C1 segment of cervical spinal cord (tissue), 14 donors: ENCODE measurements around the gene PLA2G4E.

ENCODE experiments used
- DNase-seq, 14 donors: peaks; one replicate each; lab custom pipeline; 2025; lab: John Stamatoyannopoulos, UW

Gene PLA2G4E

GRCh38 chr15:42050484-42051255 lies 29.8 kb upstream of the PLA2G4E start:
- DNase-seq: no peak

DNA sequence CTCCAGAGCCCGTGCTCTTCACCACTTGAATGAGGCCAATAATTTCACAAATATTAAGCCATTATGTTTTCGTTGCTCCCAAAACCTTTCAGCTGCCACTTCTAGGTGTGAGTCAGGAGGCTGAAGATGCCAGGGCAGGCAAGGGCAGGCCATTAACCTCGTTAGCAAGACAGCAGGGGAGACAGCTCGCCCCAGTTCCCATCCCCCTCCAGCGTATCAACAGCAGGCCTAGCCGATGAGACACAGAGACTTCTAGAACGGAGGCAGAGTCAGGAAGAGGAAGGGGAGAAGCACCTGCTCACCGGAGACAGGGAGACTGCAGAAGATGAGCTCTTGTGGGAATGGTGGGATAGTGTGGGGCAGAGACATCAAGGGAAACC lies 28.0 kb upstream of the PLA2G4E start:
- no peak for DNase-seq

DNA sequence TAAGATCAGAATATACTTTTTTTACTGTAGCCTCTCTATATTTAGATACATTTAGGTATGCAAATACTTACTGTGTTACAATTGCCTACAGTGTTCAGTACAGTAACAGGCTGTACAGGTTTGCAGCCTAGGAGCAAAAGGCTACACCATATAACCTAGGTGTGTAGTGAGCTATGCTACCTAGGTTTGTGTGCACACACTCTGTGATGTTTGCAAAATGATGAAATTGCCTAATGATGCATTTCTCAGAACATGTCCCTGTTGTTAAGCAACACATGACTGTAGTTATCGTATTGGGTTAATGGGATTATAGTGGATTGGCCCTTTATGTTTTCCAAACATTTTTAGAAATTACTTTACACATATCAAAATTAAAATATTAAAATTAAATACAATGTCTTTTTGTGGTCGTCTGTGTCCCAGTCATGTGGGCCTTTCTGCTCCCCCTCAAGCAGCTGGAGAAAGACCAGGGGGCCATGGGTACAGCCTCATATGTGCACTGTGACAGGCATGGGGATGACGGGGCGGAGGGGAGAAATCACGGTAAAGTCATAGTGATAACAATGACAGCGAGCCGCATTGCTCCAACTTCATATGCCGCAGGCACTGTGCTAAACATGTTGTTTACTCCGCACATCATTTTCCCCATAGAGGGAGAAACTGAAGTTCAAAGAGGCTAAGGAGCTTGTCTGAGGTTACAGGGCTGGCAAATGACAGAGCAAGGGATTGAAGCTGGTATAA lies 27.4 kb upstream of the PLA2G4E start:
- DNase-seq: no peak

- DNase-seq: no peak
These were observed 25.8 kb upstream of the PLA2G4E start for GRCh38 chr15:42046597-42046996.

- no peak for DNase-seq
These were observed 24.4 kb upstream of the PLA2G4E start for GRCh38 chr15:42045211-42045615.

DNA sequence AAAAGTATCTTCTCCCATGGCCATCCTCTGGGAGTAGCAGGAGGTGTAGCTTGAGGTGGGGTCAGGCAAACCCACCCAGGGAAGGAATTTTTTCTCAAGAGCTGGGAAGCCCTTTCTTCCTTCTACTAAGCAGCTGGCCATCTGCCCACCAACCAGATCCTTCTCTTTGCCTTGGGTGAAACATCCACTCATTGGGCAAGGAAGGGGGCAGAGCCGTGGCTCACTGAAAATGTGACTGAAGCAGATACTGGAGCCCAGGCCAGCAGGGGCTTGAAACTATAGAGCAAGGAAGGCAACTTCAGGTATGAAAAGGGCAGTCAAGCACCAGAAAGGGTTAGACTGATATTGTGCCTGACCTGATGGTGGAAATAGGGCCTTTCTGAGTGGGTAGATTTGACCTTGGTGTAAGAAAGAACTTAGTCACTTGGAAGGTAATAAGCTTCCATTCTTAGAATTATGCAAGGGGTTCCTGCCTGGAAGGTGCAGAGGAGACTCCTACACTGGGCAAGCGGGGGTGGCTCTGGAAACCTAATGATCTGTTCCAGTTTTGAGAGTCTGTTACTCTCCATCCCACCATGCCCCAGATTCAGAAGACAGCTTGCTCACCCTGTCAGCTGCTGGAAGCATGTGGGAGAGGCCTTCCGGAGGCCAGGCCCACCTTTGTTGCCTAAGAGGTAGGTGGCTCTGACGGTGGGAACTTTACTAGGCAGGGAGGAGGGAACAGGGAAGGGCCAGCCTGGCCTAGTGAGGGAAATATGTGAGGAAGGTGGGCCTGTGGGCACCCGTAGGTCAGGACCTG lies 22.0 kb upstream of the PLA2G4E start:
- DNase-seq: no peak

GRCh38 chr15:42038401-42038800 lies 17.6 kb upstream of the PLA2G4E start:
- peak in 1 of 14 donors; percentile 8 for DNase-seq

DNA sequence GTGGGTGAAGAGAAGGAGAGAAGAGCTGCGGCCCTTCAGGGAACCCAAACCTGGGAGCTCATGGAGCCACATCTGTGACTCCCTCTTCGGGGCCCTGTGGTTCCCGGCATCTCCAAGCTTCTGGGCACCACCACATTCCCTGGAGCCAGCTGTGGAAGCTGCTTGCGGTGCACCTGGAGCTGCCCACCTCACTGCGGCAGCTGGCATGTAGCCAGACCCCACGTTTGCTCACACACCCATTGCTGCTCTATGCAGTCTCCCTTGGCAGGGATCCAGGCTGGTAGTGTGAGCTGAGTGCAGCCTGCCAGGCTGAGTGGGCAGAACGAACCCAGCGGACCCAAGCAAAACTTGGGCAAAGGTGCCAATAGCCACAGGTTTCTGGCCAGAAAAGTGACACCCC lies 16.8 kb upstream of the PLA2G4E start:
- DNase-seq: no peak

- DNase-seq: no peak
These were observed 16.1 kb upstream of the PLA2G4E start for GRCh38 chr15:42036966-42037365.

DNA sequence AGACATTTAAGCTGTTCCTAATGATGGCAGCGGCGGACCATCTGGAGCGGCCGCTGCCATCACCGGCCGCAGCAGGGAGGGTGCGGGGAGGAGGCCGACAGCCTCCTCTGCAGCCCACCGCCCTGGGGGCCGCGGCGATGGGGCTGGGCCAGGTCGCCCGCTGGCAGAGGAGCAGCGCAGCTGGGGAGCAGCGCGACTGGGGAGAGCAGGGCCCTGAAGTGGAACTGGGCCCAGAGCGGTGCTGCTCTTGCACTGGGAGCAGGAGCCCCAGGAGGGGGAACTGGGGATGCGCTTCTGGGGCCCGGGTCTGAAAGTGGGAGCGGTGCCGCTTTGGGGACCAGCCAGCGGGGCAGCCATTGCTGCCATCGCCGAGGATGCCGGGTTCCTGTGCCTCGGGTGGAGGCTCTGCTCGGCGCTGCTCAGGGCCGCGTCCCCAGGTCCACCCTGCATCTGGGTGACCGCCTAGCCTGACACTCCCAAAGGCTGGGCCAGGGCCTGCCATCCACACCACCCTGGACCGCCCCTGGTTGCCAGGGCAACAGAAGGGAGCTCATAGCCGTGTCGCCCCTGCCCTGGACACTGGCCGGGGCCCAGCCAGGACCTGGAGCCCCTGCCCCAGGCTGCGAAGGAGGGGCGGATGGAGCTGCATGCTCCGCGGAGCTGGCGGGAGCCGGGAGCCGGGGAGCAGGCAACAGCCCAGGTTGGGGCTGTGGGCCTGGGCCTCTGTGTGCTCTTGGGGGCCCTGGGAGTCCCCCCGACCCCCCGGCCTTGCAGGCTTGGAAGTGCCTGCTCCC lies 15.5 kb upstream of the PLA2G4E start:
- no peak for DNase-seq

GRCh38 chr15:42035435-42035761 lies 14.6 kb upstream of the PLA2G4E start:
- DNase-seq: no peak

- DNase-seq: no peak
These were observed 14.0 kb upstream of the PLA2G4E start for GRCh38 chr15:42034628-42035434.

- DNase-seq: no peak
These were observed 12.5 kb upstream of the PLA2G4E start for GRCh38 chr15:42033214-42033873.

DNA sequence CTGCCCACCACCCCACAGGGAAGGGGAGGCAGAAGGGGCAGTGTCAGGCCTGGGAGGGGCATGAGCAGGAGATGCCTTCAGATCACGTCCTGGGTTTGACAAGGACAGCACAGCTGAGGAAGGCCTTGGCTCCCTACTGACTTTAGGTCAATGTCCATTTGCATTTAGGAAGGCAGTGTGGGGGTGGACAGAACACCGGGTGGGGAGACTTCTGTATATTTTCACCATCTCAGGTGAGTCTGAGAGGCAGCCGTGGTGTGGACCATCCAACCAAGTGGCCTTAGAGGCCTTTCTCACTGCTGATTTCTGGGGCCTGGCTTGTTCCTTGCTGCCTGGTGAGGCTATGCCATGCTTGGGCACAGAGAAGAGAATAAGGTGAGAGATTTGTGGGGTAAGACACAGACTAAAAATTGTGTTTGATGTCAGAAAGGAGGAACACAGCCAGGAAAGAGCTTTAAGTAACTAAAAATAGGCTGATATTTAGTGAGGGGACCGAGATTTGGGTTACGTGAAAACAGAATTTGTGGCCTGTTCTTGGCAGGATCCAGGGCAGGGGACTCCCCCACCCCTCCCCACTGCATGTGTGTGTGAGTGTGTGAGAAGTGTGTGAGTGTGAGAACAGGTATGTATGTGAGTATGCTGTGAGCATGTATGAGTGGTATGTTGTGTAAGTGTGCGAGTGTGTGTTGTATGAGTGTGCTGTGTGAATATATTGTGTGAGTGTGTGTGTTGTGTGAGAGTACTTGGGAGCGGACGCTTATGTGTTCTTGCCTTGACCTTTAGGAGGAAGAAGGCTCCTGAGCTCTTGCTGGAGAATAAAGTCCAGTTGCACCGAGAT lies 11.8 kb upstream of the PLA2G4E start:
- no peak for DNase-seq

DNA sequence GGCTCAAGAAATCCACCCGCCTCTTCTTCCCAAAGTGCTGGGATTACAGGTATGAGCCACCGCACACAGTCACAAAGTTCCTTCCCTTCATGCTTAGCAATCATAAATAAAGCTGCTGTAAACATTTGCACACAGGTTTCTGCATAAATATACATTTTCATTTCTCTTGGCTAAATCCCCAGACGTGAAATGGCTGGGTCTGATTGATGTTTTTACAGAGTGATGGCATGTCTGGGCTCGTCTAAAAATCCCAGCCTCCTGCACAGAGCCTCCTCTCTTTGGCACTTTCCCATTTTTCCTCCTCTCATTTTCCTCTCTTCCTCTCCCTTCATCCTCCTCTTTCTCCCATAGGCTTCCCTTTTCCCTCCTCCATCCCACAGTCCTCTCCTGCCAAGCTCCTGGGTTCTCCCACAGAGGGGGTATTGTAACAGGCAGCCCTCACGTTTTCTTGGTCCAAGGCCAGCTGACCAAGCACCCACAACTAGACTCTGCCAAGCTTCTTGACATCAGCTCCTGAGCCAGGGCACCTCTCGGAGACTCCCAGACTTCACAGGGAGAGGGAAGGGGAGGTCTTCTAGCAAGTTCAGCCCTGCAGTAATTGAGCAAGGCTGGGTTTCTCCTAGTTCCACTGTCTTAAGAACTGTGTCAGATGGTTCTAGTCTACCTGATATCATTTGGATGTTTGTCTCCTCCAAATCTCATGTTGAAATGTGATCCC lies 10.5 kb upstream of the PLA2G4E start:
- no peak for DNase-seq

- DNase-seq: no peak
These were observed 6.7 kb upstream of the PLA2G4E start for GRCh38 chr15:42027521-42027920.

DNA sequence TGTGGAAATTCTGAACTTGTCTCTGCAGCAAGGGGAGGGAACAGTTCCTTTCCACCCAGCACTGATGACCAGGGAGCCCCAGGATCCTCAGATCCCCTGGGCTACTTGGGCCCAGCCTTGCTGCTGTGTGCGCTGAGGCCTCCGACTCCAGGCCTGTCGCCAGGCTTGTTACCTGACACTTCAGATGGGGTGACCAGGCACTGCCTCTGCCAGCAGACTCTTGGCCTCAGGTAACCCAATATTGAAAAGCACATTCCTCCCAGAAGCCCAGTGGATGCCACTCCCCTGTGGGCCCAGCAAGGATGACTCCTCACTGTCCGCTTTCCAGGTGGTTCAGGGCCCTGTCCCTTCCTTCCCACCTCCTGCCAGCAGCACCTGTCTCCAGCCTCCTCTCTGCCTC lies 3.5 kb upstream of the PLA2G4E start:
- DNase-seq: no peak

- DNase-seq: no peak
These were observed 751 bp upstream of the PLA2G4E start for GRCh38 chr15:42021593-42021992.
